AG08396 (cell line): Measurements from ENCODE around the gene YAP1.

ENCODE experiments used
- DNase-seq: peaks from one replicate; pipeline ENCODE4 v3.0.0; 2012; ENCODE audit warnings: low spot score, mixed read lengths

Gene YAP1

GRCh38 chr11:102163368-102163767, 53.1 kb downstream of the YAP1 start:
- DNase-seq = no peak

- no peak for DNase-seq
These were observed 56.2 kb downstream of the YAP1 start for GRCh38 chr11:102166175-102167064.

- DNase-seq = no peak
These were observed 58.2 kb downstream of the YAP1 start for GRCh38 chr11:102168481-102168880.

- no peak for DNase-seq
These were observed 60.9 kb downstream of the YAP1 start for GRCh38 chr11:102171101-102171500.

- peak; percentile 22 for DNase-seq
These were observed 62.0 kb downstream of the YAP1 start for GRCh38 chr11:102172127-102172848.

GRCh38 chr11:102177126-102177525, 66.9 kb downstream of the YAP1 start:
- DNase-seq = no peak

GRCh38 chr11:102177974-102178631, 67.9 kb downstream of the YAP1 start:
- DNase-seq = peak; percentile 71

- DNase-seq = no peak
These were observed 69.1 kb downstream of the YAP1 start for GRCh38 chr11:102179371-102179770.

GRCh38 chr11:102184269-102184987, 74.2 kb downstream of the YAP1 start:
- DNase-seq = no peak

- no peak for DNase-seq
These were observed 76.4 kb downstream of the YAP1 start for GRCh38 chr11:102186551-102187191.

- DNase-seq = no peak
These were observed 77.3 kb downstream of the YAP1 start for GRCh38 chr11:102187416-102188151.

GRCh38 chr11:102188488-102188887, 78.2 kb downstream of the YAP1 start:
- DNase-seq = no peak

- DNase-seq = no peak
These were observed 81.6 kb downstream of the YAP1 start for GRCh38 chr11:102191832-102192231.

GRCh38 chr11:102192349-102193066, 82.3 kb downstream of the YAP1 start:
- no peak for DNase-seq

- no peak for DNase-seq
These were observed 84.0 kb downstream of the YAP1 start for GRCh38 chr11:102194257-102194656.

- no peak for DNase-seq
These were observed 84.7 kb downstream of the YAP1 start for GRCh38 chr11:102194990-102195389.

- no peak for DNase-seq
These were observed 86.1 kb downstream of the YAP1 start for GRCh38 chr11:102196351-102196750.

GRCh38 chr11:102196816-102197215, 86.6 kb downstream of the YAP1 start:
- no peak for DNase-seq

GRCh38 chr11:102197670-102198139, 87.5 kb downstream of the YAP1 start:
- no peak for DNase-seq

- DNase-seq = no peak
These were observed 89.4 kb downstream of the YAP1 start for GRCh38 chr11:102199673-102200072.
